Osteoblast (primary cell): ENCODE results near the gene GMNC. TPM values are rescaled to one million over a fixed set of nuclear protein-coding genes. Genes with fewer than 3 reads are reported as not detected.

ENCODE experiments used
- DNase-seq: peaks from one replicate; pipeline ENCODE4 v3.0.0; 2011; ENCODE audit warnings: low spot score, mixed read lengths; ENCODE audit not compliant: insufficient read length; ENCODE audit errors: missing footprints
- H2AFZ ChIP-seq: 2 replicates; pipeline ENCODE4 v1.6.0; 2011; ENCODE audit warnings: mild to moderate bottlenecking, low read length
- H3K27ac ChIP-seq: 2 replicates; pipeline ENCODE4 v1.5.1; 2011; ENCODE audit warnings: mild to moderate bottlenecking, low read depth, low read length, moderate library complexity
- H3K27me3 ChIP-seq: 2 replicates; pipeline ENCODE4 v1.6.0; 2012; ENCODE audit warnings: mild to moderate bottlenecking, control low read depth, inconsistent platforms, low read length, moderate library complexity; ENCODE audit not compliant: insufficient read depth
- H3K36me3 ChIP-seq: 2 replicates; pipeline ENCODE4 v1.5.1; 2011; ENCODE audit warnings: mild to moderate bottlenecking, low read length, control low read depth, moderate library complexity; ENCODE audit not compliant: insufficient read depth
- H3K4me1 ChIP-seq: 2 replicates; pipeline ENCODE4 v1.5.1; 2011; ENCODE audit warnings: mild to moderate bottlenecking, low read length, control low read depth, moderate library complexity; ENCODE audit not compliant: insufficient read depth
- H3K4me2 ChIP-seq: 2 replicates; pipeline ENCODE4 v1.6.0; 2011; ENCODE audit warnings: mild to moderate bottlenecking, low read length; ENCODE audit not compliant: insufficient read depth
- H3K4me3 ChIP-seq: fragments of 200-600 bp; sonication (generic); 3 replicates; pipeline ENCODE4 v1.5.1; 2012; ENCODE audit warnings: mild to moderate bottlenecking, low read length, inconsistent platforms; ENCODE audit not compliant: insufficient read depth
- H3K79me2 ChIP-seq: 2 replicates; pipeline ENCODE4 v1.6.0; 2012; ENCODE audit warnings: mild to moderate bottlenecking, low read length, control low read depth, inconsistent platforms; ENCODE audit not compliant: insufficient read depth
- H3K9me3 ChIP-seq: 2 replicates; pipeline ENCODE4 v1.5.1; 2011; ENCODE audit warnings: low read depth, low read length, control low read depth
- H4K20me1 ChIP-seq: 2 replicates; pipeline ENCODE4 v1.6.0; 2012; ENCODE audit warnings: mild to moderate bottlenecking, low read length, control low read depth; ENCODE audit not compliant: insufficient read depth
- CTCF ChIP-seq: IDR thresholded peaks from 2 replicates; pipeline ENCODE4 v1.5.1; 2011; ENCODE audit warnings: mild to moderate bottlenecking, low read depth, low read length, moderate library complexity; ENCODE audit errors: extremely low read depth
- total RNA-seq: library from RNA; depleted of rRNA; stranded (reverse); fragments of >200 nt; gene quantifications from 2 replicates; pipeline ENCODE4 v1.2.3, GENCODE V29; 2012

The GMNC gene
- total RNA-seq, 1 donor = 0.72 TPM

GRCh38 chr3:190863119-190863465 is 598 bp upstream of the GMNC start:
- Histone ChIP-seq H3K4me2 (peak overlapping the region; percentile 88), H3K27me3 (peaks cover 4% of the 10 kb centered on the region), H3K4me3 (peak overlapping the region; percentile 78), H4K20me1 (no peaks in the 10 kb centered on the region), H3K27ac (no peak overlapping the region), H3K36me3 (no peaks in the 10 kb centered on the region), H3K9me3 (no peaks in the 10 kb centered on the region), H3K4me1 (peaks cover 6% of the 10 kb centered on the region), H3K79me2 (no peaks in the 10 kb centered on the region), H2AFZ (peak overlapping the region; percentile 86)
- DNase-seq = peak; percentile 61
- no peak for TF ChIP-seq CTCF

- no peaks in the 10 kb centered on the region for H3K36me3 ChIP-seq
These were observed 2.0 kb downstream of the GMNC start for GRCh38 chr3:190860521-190860920.

GRCh38 chr3:190855151-190855550 is 7.3 kb downstream of the GMNC start:
- Histone ChIP-seq H3K9me3 (no peaks in the 10 kb centered on the region), H3K4me1 (no peaks in the 10 kb centered on the region), H2AFZ (no peak overlapping the region), H3K4me2 (no peak overlapping the region), H4K20me1 (no peaks in the 10 kb centered on the region), H3K36me3 (no peaks in the 10 kb centered on the region), H3K27me3 (no peaks in the 10 kb centered on the region), H3K4me3 (no peak overlapping the region), H3K79me2 (no peaks in the 10 kb centered on the region), H3K27ac (no peak overlapping the region)
- no peak for DNase-seq
- TF ChIP-seq CTCF = no peak

More at GRCh38 chr3:190860521-190860920, 2.0 kb downstream of the GMNC start:
- Histone ChIP-seq H3K79me2 (no peaks in the 10 kb centered on the region), H3K4me3 (no peak overlapping the region), H3K27me3 (peaks cover 4% of the 10 kb centered on the region), H2AFZ (no peak overlapping the region), H3K27ac (no peak overlapping the region), H3K9me3 (no peaks in the 10 kb centered on the region), H3K4me2 (no peak overlapping the region), H4K20me1 (no peaks in the 10 kb centered on the region), H3K4me1 (peaks cover 6% of the 10 kb centered on the region)
- no peak for DNase-seq
- TF ChIP-seq CTCF = no peak

GRCh38 chr3:190854062-190854461 is 8.4 kb downstream of the GMNC start:
- TF ChIP-seq CTCF = no peak
- no peaks in the 10 kb centered on the region for H3K4me1 ChIP-seq

More at GRCh38 chr3:190854062-190854461, 8.4 kb downstream of the GMNC start:
- no peaks in the 10 kb centered on the region for H3K79me2 ChIP-seq
- no peaks in the 10 kb centered on the region for H3K36me3 ChIP-seq
- no peak overlapping the region for H3K27ac ChIP-seq
- no peak overlapping the region for H2AFZ ChIP-seq
- no peak overlapping the region for H3K4me2 ChIP-seq
- no peak for DNase-seq
- no peak overlapping the region for H3K4me3 ChIP-seq
- H3K27me3 ChIP-seq = no peaks in the 10 kb centered on the region
- H4K20me1 ChIP-seq = no peaks in the 10 kb centered on the region
- H3K9me3 ChIP-seq = no peaks in the 10 kb centered on the region
